MM.1S (cell line): ENCODE results near the gene GPR34.

Experiments used
- DNase-seq: peaks from one replicate; pipeline ENCODE4 v3.0.0-alpha.2; 2015
- H2AFZ ChIP-seq: fragments of 300-600 bp; sonication (generic); 2 replicates; pipeline ENCODE4 v1.6.0; 2016; ENCODE audit warnings: antibody characterized with exemption, low read length
- H3F3A ChIP-seq: fragments of 300-600 bp; sonication (generic); 2 replicates; pipeline ENCODE4 v1.6.1; 2016; ENCODE audit warnings: mild to moderate bottlenecking, antibody characterized with exemption, low read length, moderate library complexity, mixed read lengths; ENCODE audit not compliant: insufficient read depth
- H3K27ac ChIP-seq: fragments of 300-600 bp; sonication (generic); 2 replicates; pipeline ENCODE4 v1.5.1; 2016; ENCODE audit warnings: mild to moderate bottlenecking, low read length
- H3K27me3 ChIP-seq: fragments of 300-600 bp; sonication (generic); replicated peaks from 2 replicates; pipeline ENCODE4 v1.6.0; 2016; ENCODE audit warnings: low read length; ENCODE audit not compliant: insufficient read depth
- H3K36me3 ChIP-seq: fragments of 300-600 bp; sonication (generic); replicated peaks from 2 replicates; pipeline ENCODE4 v1.6.1; 2016; ENCODE audit warnings: mild to moderate bottlenecking, low read length, mixed read lengths; ENCODE audit not compliant: insufficient read depth
- H3K4me1 ChIP-seq: fragments of 300-600 bp; sonication (generic); 2 replicates; pipeline ENCODE4 v1.6.1; 2016; ENCODE audit warnings: low read length, mixed read lengths
- H3K4me2 ChIP-seq: fragments of 300-600 bp; sonication (generic); 2 replicates; pipeline ENCODE4 v1.6.0; 2016; ENCODE audit warnings: low read depth, low read length
- H3K4me3 ChIP-seq: fragments of 300-600 bp; sonication (generic); 2 replicates; pipeline ENCODE4 v1.5.1; 2016; ENCODE audit warnings: low read length, mixed read lengths
- H3K79me2 ChIP-seq: fragments of 300-600 bp; sonication (generic); 2 replicates; pipeline ENCODE4 v1.6.1; 2016; ENCODE audit warnings: mixed run types, low read length, mixed read lengths
- H3K9ac ChIP-seq: fragments of 300-600 bp; sonication (generic); 2 replicates; pipeline ENCODE4 v1.6.1; 2016; ENCODE audit warnings: low read length, mixed read lengths
- H3K9me2 ChIP-seq: fragments of 300-600 bp; sonication (generic); replicated peaks from 2 replicates; pipeline ENCODE4 v1.6.1; 2016; ENCODE audit warnings: mild to moderate bottlenecking, low read length, mixed read lengths; ENCODE audit not compliant: insufficient read depth
- H3K9me3 ChIP-seq: fragments of 300-600 bp; sonication (generic); replicated peaks from 2 replicates; pipeline ENCODE4 v1.6.1; 2016; ENCODE audit warnings: mild to moderate bottlenecking, low read length, mixed read lengths; ENCODE audit not compliant: insufficient read depth
- H4K20me1 ChIP-seq: fragments of 300-600 bp; sonication (generic); 2 replicates; pipeline ENCODE4 v1.6.1; 2016; ENCODE audit warnings: mild to moderate bottlenecking, low read length, moderate library complexity, mixed read lengths; ENCODE audit not compliant: insufficient read depth
- EZH2 ChIP-seq: fragments of 300-600 bp; sonication (generic); optimal IDR thresholded peaks from 2 replicates; pipeline ENCODE3; 2017; ENCODE audit warnings: low read depth, mild to moderate bottlenecking, antibody characterized with exemption, low read length, mixed read lengths
- EZH2phosphoT487 ChIP-seq: fragments of 300-600 bp; sonication (generic); IDR thresholded peaks from 2 replicates; pipeline ENCODE4 v1.6.1; 2018; ENCODE audit warnings: antibody characterized with exemption, low read length
- TF ChIP-seq, protein P1 (sequence below): fragments of 300-600 bp; sonication (generic); IDR thresholded peaks from 2 replicates; pipeline ENCODE4 v1.5.1; 2016; ENCODE audit warnings: antibody characterized with exemption, low read length, mixed read lengths

Gene GPR34

DNA sequence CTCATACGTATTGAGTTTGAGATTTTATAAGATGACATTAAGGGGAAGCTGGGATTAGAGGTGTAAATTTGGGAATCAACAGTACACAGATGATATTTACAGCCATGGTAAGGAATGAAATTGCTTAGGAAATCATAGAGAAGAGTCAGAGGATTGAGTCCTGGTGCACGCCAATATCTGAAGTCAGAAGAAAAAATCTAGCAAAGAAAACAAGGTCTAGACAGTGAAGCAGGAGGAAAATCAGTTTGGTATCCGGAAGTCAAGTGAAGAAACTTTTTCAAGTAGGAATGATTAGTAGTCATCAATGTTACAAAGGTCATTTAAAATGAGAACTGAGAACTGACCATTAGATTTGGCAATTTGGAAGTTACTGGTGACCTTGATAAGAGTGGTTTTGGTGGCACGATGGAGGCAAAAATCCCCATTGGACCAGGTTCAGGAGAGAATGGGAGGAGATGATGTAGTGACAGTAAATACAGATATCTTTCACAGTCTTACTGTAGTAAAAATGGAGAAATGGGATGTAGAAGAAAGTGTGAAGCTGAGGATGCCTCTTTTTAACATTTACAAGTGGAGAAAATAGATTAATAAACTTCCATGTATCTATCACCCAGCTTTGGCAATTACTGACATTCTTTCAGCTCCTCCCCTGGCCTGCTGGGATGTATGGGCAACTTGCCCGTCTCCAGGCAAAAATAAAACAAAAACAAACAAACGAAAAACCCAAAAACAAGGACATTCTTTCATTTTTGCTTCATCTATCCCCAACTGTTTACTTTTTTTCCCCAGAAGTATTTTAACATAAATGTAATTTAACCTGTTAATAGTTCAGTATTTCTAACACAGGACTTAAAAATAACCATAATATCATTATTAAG is 11.4 kb upstream of the GPR34 start:
- no peaks in the 10 kb centered on the region for H3K9me3 ChIP-seq
- H3K79me2 ChIP-seq: no peaks in the 10 kb centered on the region
- no peak overlapping the region for H3K27ac ChIP-seq
- DNase-seq: no peak
- H3K9ac ChIP-seq: no peak overlapping the region
- TF ChIP-seq, protein P1, sequence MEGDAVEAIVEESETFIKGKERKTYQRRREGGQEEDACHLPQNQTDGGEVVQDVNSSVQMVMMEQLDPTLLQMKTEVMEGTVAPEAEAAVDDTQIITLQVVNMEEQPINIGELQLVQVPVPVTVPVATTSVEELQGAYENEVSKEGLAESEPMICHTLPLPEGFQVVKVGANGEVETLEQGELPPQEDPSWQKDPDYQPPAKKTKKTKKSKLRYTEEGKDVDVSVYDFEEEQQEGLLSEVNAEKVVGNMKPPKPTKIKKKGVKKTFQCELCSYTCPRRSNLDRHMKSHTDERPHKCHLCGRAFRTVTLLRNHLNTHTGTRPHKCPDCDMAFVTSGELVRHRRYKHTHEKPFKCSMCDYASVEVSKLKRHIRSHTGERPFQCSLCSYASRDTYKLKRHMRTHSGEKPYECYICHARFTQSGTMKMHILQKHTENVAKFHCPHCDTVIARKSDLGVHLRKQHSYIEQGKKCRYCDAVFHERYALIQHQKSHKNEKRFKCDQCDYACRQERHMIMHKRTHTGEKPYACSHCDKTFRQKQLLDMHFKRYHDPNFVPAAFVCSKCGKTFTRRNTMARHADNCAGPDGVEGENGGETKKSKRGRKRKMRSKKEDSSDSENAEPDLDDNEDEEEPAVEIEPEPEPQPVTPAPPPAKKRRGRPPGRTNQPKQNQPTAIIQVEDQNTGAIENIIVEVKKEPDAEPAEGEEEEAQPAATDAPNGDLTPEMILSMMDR: no peak
- TF ChIP-seq EZH2phosphoT487: no peak
- TF ChIP-seq EZH2: no peak
- no peak overlapping the region for H3K4me2 ChIP-seq
- H3K36me3 ChIP-seq: no peaks in the 10 kb centered on the region
- no peaks in the 10 kb centered on the region for H4K20me1 ChIP-seq
- H3K27me3 ChIP-seq: no peaks in the 10 kb centered on the region
- H2AFZ ChIP-seq: no peak overlapping the region
- H3K4me1 ChIP-seq: no peaks in the 10 kb centered on the region
- H3K4me3 ChIP-seq: no peak overlapping the region
- no peaks in the 10 kb centered on the region for H3F3A ChIP-seq
- H3K9me2 ChIP-seq: no peaks in the 10 kb centered on the region

DNA sequence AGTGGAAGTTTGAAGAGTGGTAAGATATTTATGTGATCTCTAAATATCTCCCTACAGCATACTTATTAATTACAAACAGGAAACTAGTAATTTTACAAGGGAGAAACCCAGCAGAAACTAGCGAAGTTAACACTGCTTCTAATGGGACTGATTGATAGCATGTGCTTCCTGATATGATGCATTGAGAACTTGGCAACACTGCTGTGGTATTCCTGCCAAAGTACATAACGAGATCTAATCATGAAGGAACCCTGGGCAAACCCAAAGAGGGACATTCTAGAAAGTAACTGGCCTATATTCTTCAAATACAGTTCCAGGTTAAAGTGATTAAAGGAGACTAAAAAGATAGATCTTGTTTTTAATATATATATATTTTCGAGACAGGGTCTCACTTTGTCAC is 4.6 kb upstream of the GPR34 start:
- Histone ChIP-seq H3K4me2 (no peak overlapping the region), H3K4me3 (no peak overlapping the region), H3K36me3 (no peaks in the 10 kb centered on the region), H3K4me1 (no peaks in the 10 kb centered on the region), H2AFZ (no peak overlapping the region), H4K20me1 (no peaks in the 10 kb centered on the region), H3K9ac (no peak overlapping the region), H3K79me2 (no peaks in the 10 kb centered on the region), H3K27me3 (no peaks in the 10 kb centered on the region), H3F3A (no peaks in the 10 kb centered on the region), H3K9me3 (no peaks in the 10 kb centered on the region), H3K9me2 (no peaks in the 10 kb centered on the region), H3K27ac (no peak overlapping the region)
- DNase-seq: no peak
- TF ChIP-seq, protein P1: no peak
- TF ChIP-seq EZH2 (no peak), EZH2phosphoT487 (no peak)

DNA sequence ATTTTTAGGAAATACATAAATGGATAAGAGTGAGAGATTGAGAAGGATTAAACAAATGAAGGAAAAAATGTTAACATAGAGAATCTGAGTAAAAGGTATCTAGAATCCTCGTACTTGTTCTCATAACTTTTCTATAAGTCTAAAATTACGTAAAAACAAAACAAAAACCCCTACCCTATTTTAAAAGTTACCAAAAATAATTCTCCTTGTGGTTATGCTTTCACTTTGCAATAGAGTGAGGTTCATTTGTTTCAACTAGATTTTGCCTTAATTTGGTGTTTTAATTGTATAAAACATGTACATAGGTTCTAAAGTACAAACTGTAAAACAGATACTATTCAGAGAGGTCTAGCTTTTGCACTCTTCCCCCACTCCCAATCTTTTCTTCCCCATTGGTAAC is 3.8 kb upstream of the GPR34 start:
- no peaks in the 10 kb centered on the region for H3K9me3 ChIP-seq
- no peaks in the 10 kb centered on the region for H3K79me2 ChIP-seq
- no peaks in the 10 kb centered on the region for H3F3A ChIP-seq
- no peak overlapping the region for H3K9ac ChIP-seq
- H3K27ac ChIP-seq: no peak overlapping the region
- H3K4me1 ChIP-seq: no peaks in the 10 kb centered on the region
- H3K36me3 ChIP-seq: no peaks in the 10 kb centered on the region
- TF ChIP-seq, protein P1: no peak
- TF ChIP-seq EZH2phosphoT487: no peak
- TF ChIP-seq EZH2: no peak
- H3K4me2 ChIP-seq: no peak overlapping the region
- no peaks in the 10 kb centered on the region for H3K9me2 ChIP-seq
- no peaks in the 10 kb centered on the region for H4K20me1 ChIP-seq
- DNase-seq: no peak
- H3K27me3 ChIP-seq: no peaks in the 10 kb centered on the region
- no peak overlapping the region for H2AFZ ChIP-seq
- no peak overlapping the region for H3K4me3 ChIP-seq
